Left lung (tissue), 10 donors: Measurements from ENCODE around the gene ASZ1. TPM values are rescaled to one million over a fixed set of nuclear protein-coding genes. Genes with fewer than 3 reads are reported as not detected.
A peak's percentile ranks its signal among the peaks of the same experiment; 100 is the strongest.

ENCODE experiments used
- ATAC-seq: fragments of 200-7000 bp; cut with Tn5 transposase; one replicate; pipeline ENCODE4 v1.9.1; 2020; ENCODE audit warnings: moderate library complexity
- DNase-seq, 4 donors: peaks; one replicate each; pipeline ENCODE4 v3.0.0-alpha.2; 2013 to 2020
- H3K27ac ChIP-seq, 2 donors: fragments of 200-600 bp; sonication (generic) in 1 of 2; one replicate each; pipeline versions ENCODE4 v1.5.0 to v1.8.0; 2020 to 2021
- H3K27me3 ChIP-seq, 2 donors: fragments of 200-600 bp; sonication (generic) in 1 of 2; one replicate each; pipeline versions ENCODE4 v1.5.0 to v1.8.0; 2020 to 2021
- H3K36me3 ChIP-seq, 2 donors: fragments of 200-600 bp; sonication (generic) in 1 of 2; one replicate each; pipeline versions ENCODE4 v1.5.0 to v1.8.0; 2020 to 2021
- H3K4me1 ChIP-seq, 2 donors: fragments of 200-600 bp; one replicate each; pipeline ENCODE4 v1.8.0; 2021
- H3K4me3 ChIP-seq, 2 donors: fragments of 200-600 bp; sonication (generic) in 1 of 2; one replicate each; pipeline versions ENCODE4 v1.5.0 to v1.8.0; 2020 to 2021; ENCODE audit warnings: mild to moderate bottlenecking in 1 of 2
- H3K9me3 ChIP-seq, 2 donors: fragments of 200-600 bp; sonication (generic) in 1 of 2; one replicate each; pipeline versions ENCODE4 v1.5.0 to v1.8.0; 2020 to 2021
- intact Hi-C, 2 donors: fragments of 100-400 bp; cut with DNase I; formaldehyde crosslinking; loops; one replicate each; pipeline versions ENCODE4 v1.11.2 to v1.14.2; 2022
- polyA plus RNA-seq, 6 donors: library from polyadenylated mRNA; unstranded; fragments of 120-200 nt; gene quantifications; one replicate each; pipeline ENCODE4 v1.2.1, GENCODE V29; 2013; ENCODE audit not compliant: insufficient read length in 6 of 6
- total RNA-seq, 2 donors: library from RNA; stranded (reverse); fragmentation: NEBNext Ultra II Directional; extraction: Animal tissue kit (Norgen Biotek cat#: 25700); gene quantifications; one replicate each; pipeline ENCODE4 v1.2.1, GENCODE V29; 2021
- TF ChIP-seq, protein P1 (sequence below), 2 donors: fragments of 200-600 bp; sonication (generic) in 1 of 2; IDR thresholded peaks; one replicate each; pipeline versions ENCODE4 v1.5.0 to v1.8.0; 2021; ENCODE audit warnings: antibody characterized with exemption in 2 of 2
- donor health status: DM: no; HTN: yes; CAD: no.
- donor health status: DM: no; HTN: no; CAD: no.

The ASZ1 gene
- total and polyA plus RNA-seq, 8 donors = 0.39 to 1.4 (median 1.0) TPM; not detected in 1

DNA sequence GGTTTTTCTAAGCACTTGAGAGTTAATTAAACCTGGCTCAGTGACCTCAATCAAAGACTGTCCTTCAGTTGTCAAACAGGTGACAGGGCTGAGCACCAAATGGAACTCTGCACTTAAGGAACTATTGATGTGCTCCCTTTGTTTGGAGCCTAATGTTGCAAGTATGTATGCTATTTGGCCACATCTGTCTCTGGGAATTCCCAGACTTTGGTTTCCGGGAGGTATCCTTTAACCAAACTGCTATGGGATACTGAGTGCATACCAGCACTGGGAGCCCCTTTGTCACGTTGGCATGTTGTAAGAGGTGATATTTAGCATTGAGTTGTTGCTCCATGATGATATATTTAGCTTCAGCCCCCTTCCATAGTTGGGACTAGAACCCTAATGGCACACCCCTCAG is 25.2 kb downstream of the ASZ1 start:
- no peak overlapping the region for H3K4me3 ChIP-seq
- H3K36me3 ChIP-seq = no peaks in the 10 kb centered on the region
- intact Hi-C loops = no loop called here
- DNase-seq (no peak), ATAC-seq (no peak)
- TF ChIP-seq, protein P1, sequence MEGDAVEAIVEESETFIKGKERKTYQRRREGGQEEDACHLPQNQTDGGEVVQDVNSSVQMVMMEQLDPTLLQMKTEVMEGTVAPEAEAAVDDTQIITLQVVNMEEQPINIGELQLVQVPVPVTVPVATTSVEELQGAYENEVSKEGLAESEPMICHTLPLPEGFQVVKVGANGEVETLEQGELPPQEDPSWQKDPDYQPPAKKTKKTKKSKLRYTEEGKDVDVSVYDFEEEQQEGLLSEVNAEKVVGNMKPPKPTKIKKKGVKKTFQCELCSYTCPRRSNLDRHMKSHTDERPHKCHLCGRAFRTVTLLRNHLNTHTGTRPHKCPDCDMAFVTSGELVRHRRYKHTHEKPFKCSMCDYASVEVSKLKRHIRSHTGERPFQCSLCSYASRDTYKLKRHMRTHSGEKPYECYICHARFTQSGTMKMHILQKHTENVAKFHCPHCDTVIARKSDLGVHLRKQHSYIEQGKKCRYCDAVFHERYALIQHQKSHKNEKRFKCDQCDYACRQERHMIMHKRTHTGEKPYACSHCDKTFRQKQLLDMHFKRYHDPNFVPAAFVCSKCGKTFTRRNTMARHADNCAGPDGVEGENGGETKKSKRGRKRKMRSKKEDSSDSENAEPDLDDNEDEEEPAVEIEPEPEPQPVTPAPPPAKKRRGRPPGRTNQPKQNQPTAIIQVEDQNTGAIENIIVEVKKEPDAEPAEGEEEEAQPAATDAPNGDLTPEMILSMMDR (IDR thresholded peaks at IDR 0.05) = no peak
- no peaks in the 10 kb centered on the region for H3K9me3 ChIP-seq
- no peaks in the 10 kb centered on the region for H3K27me3 ChIP-seq
- H3K4me1 ChIP-seq = no peaks in the 10 kb centered on the region
- H3K27ac ChIP-seq = no peak overlapping the region

DNA sequence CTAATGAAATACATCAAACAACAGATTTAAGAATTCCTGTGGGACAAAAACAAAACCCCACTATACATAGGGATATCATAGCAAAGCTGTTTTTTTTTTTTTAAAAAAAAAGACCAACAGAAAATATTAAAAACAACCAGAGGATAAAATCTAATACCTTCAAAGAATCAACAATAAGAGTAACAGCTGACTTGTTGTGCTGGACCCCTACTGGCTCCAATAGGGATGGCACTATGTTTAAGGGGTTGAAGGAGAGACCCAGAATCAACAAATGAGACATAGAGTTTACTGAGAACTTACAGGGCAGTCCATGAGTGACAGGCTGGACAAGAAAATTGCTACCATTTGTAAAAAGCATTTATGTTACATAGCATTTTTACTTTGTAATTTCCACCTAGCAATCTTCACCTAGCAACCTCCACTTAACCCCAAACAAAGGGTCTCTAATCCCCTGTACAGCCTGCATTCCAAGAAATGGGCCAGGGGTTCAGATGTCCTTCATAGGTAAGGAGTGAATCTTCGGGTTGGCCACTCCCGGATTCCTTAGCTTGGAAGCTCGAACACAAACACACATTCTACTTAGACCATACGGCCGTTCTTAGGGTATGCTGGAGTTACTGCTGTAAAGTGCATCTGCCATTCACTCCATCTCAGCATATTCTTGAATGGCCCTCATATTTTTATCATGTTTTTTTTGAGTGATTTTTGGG is 25.8 kb downstream of the ASZ1 start:
- ATAC-seq (no peak), DNase-seq (no peak)
- TF ChIP-seq, protein P1 (IDR thresholded peaks at IDR 0.05) = no peak
- no peaks in the 10 kb centered on the region for H3K9me3 ChIP-seq
- H3K4me1 ChIP-seq = no peaks in the 10 kb centered on the region
- intact Hi-C loops = no loop called here
- H3K27ac ChIP-seq = no peak overlapping the region
- H3K27me3 ChIP-seq = no peaks in the 10 kb centered on the region
- no peak overlapping the region for H3K4me3 ChIP-seq
- no peaks in the 10 kb centered on the region for H3K36me3 ChIP-seq

DNA sequence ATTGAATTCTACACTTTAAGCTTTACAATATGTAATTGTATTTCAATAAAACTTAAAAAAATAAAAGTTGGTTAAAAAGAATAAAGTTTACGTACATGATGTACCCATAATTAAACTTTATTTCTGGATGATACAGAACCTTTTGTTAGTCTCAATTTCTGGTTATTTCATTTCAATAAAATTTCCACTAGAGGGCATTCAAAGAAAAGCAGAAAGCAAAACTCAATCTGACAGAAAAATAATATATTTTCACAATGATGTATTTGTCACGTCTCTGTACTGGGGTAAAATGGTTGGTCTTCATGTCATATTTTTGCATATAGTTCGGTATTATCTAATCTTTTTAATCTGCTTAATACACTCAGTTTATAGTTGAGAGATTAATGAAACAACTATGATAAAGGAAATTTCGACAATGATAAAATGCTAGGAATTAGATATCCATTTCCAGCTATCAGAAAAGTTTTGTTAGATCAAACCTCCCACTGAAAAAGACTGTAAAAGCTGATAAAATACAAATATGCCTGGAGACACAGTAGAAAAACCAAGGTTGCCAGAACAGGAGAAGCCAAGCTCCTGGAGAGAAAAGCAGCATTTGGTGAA is 27.4 kb downstream of the ASZ1 start:
- no peak overlapping the region for H3K4me3 ChIP-seq
- TF ChIP-seq, protein P1 (IDR thresholded peaks at IDR 0.05) = peak in 1 of 2 donors; percentile 31
- DNase-seq = no peak
- H3K9me3 ChIP-seq = no peaks in the 10 kb centered on the region
- H3K27me3 ChIP-seq = no peaks in the 10 kb centered on the region
- no peaks in the 10 kb centered on the region for H3K36me3 ChIP-seq
- intact Hi-C loops = no loop called here
- H3K4me1 ChIP-seq = no peaks in the 10 kb centered on the region
- no peak overlapping the region for H3K27ac ChIP-seq
- ATAC-seq = no peak

DNA sequence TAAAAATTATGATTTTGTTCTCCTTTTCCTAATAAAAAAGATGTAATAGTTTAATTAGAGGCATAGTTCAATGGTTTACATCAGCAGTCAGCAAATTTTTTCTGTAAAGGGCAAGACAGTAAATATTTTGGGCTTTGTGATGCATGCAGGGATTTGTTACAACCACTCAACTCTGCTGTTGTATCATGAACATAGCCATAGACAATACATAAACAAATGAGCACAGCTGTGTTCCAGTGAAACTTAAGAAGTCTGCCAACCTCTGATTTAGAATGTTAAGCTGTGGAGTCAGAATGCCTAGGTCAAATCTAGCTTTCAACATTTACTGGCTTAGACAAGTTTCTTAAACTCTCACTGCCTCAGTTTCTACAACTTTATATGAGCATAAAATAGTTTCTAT is 31.6 kb downstream of the ASZ1 start:
- peak in 2 of 4 donors; percentile 39 to 66 for DNase-seq
- TF ChIP-seq, protein P1 (IDR thresholded peaks at IDR 0.05) = no peak

DNA sequence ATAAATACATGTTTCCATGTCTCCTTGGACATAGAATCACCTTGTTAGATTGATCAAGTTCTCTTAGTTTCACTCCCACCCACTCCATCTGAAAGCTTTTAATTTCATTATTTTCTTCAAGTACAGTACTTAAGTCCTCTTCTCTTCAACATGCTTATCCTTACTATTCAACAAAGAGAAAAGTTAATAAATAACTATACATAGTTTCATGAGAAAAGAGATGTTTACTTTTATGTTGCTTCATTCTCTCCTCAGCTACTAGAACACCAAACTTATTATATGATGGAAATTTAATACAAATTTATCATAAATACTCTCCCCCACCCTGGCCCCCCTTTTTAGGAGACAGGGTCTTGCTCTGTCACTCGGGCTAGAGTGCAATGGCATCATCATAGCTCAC is 33.5 kb downstream of the ASZ1 start:
- H3K36me3 ChIP-seq = no peaks in the 10 kb centered on the region
- H3K4me1 ChIP-seq = no peaks in the 10 kb centered on the region
- H3K9me3 ChIP-seq = peaks cover 0 to 6% of the 10 kb centered on the region in 2 donors
- H3K27me3 ChIP-seq = no peaks in the 10 kb centered on the region
- intact Hi-C loops = no loop called here
- ATAC-seq (peak; percentile 69), DNase-seq (no peak)
- H3K27ac ChIP-seq = no peak overlapping the region
- no peak overlapping the region for H3K4me3 ChIP-seq
- TF ChIP-seq, protein P1 (IDR thresholded peaks at IDR 0.05) = no peak

More for the DNA sequence above, 31.6 kb downstream of the ASZ1 start:
- no peaks in the 10 kb centered on the region for H3K4me1 ChIP-seq
- intact Hi-C loops = no loop called here
- no peak for ATAC-seq
- no peak overlapping the region for H3K4me3 ChIP-seq
- H3K9me3 ChIP-seq = no peaks in the 10 kb centered on the region
- no peaks in the 10 kb centered on the region for H3K36me3 ChIP-seq
- H3K27me3 ChIP-seq = no peaks in the 10 kb centered on the region
- H3K27ac ChIP-seq = no peak overlapping the region
